GM12872 (cell line): ENCODE results near the gene CAMKMT.

Experiments used
- TF ChIP-seq, protein P1 (sequence below): IDR thresholded peaks from 3 replicates; pipeline ENCODE4 v1.5.1; 2011; ENCODE audit warnings: low read depth, mild to moderate bottlenecking, low read length, moderate library complexity; ENCODE audit not compliant: insufficient read depth

Gene CAMKMT

DNA sequence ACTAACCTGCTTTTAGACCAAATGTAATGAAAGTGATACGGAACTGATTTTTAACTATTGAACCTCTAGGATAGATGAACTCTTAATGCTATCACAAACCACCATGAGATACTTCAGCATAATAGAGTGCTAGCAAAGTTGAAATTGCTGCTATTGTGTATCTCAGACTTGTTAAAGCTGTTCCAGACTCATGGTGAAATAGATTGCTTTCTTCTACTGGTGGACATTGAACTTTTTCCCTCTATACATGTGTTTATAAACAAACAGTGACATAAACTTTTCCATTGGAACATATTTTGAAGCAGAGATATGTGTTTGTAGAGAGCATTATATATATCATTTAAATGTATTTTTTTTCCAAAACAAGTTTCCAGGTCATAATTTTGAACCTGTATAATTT is 157.3 kb downstream of the CAMKMT start:
- TF ChIP-seq, protein P1, sequence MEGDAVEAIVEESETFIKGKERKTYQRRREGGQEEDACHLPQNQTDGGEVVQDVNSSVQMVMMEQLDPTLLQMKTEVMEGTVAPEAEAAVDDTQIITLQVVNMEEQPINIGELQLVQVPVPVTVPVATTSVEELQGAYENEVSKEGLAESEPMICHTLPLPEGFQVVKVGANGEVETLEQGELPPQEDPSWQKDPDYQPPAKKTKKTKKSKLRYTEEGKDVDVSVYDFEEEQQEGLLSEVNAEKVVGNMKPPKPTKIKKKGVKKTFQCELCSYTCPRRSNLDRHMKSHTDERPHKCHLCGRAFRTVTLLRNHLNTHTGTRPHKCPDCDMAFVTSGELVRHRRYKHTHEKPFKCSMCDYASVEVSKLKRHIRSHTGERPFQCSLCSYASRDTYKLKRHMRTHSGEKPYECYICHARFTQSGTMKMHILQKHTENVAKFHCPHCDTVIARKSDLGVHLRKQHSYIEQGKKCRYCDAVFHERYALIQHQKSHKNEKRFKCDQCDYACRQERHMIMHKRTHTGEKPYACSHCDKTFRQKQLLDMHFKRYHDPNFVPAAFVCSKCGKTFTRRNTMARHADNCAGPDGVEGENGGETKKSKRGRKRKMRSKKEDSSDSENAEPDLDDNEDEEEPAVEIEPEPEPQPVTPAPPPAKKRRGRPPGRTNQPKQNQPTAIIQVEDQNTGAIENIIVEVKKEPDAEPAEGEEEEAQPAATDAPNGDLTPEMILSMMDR: no peak

DNA sequence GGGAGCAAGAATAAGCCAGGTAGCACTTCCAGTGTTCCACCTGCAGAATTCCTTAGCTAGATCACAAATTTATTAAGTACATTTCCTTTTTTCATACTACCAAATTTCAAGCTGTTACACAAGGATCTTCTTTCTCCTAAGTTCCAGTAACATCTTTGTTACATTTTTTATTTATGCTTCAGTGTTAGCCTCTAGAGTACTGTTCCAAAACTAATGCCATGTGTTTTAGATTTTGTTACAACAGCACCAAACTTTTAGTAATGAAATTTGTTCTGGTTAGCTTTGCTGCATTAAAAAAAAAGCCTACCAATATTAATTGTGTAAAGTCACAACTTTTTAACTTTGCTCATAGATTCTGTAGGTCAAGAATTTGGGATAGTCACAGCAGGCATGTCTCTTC is 161.1 kb downstream of the CAMKMT start:
- TF ChIP-seq, protein P1: no peak

DNA sequence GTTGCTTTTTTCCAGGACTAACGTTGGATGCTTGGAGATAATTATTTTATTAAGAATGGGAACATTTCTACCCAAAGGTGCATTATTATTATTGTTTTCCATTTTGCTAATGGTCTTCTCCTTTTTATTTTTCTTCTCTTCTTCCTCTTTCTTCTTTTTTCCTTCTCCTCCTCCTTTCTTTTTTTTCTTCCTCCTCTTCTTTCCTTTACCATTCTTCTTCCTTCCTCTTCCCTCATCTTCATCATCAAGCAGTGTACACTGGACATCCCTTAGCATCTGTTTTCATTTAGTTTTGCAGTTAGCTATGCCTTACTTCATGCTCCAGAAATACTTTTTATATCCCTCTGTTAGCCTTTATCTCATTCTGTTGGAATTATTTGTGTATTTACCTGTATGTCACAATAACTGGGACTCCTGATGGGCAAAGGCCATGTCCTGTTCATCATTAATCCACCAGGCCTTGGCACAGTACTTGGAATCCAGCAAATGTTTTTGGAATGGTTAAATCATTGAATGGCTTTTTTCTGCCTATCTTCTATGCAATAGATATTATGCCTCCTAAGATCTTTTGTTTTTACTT is 162.7 kb downstream of the CAMKMT start:
- TF ChIP-seq, protein P1: no peak

DNA sequence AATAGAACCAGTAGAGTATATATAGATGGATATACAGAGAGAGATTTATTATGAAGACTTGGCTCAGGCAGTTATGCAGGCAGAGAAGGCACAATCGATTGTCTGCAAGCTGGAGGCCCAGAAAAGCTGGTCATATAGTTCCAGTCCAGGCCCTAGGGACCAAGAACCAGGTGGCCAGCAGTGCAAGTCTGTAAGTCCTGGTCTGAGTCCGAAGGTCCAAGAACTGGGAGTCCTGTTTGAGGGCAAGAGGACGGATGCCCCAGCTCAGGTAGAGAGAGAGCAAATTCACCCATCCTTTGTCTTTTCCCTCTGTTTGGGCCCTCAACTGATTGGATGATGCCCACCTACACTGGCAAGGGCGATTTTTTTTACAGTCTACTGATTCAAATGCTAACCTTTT is 164.6 kb downstream of the CAMKMT start:
- TF ChIP-seq, protein P1: no peak

DNA sequence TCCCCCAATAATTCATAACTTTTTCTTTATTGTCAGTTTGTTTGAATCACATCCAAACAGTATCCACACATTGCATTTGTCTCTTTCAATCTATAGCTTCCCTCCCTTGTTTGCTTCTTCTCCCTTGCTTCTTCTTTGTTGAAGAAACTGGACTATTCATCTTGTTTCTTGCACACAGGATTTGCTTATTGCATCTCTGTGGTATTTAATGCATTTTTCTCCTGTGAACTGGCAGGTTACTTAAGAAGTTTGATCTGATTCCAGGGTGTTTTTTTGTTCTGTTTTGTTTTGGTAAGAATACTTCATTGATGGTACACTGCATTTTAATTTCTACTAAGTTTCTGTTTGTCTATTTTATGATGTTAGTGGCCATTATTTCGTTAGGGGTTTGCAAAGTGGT is 166.8 kb downstream of the CAMKMT start:
- TF ChIP-seq, protein P1: no peak

DNA sequence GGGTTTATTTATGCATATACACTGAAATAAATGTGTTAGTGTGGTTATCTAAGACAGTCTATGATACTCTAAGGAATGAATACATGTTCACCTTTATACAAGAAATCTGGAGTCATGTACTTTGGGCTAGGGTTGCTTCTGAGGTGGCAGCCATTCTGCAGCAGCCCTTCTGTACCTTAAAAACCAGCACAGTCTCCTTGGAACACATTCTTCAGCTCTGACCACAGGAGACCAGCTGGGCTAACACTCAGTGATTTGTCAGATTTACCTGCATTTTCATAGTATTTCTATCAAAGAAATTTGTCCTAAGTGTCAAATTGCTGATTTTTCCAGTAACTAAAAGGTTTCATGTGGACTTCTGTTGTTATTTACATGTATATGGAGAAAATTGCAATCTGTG is 167.7 kb downstream of the CAMKMT start:
- TF ChIP-seq, protein P1: no peak

DNA sequence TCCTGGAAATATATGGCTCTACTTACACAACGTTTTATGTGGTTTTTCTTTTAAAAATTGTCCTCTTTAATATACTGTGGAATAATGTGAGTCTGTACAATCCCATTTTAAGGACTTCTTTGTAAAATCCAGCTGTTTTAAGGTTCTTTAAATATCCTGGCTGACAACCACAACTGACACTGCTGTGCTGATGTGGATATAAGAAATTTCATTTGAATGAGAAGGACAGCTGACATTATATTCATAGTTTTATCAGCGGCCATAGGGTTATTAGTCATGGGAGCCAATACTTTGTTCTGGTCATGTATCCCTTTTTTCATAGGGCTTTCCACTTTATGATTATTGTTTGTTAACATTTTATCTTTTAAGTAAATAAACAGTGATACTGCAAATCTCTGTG is 169.5 kb downstream of the CAMKMT start:
- TF ChIP-seq, protein P1: no peak
